ENCODE data around the gene HCN1.
"Not testable (repeated sequence)": the region's sequence is repeated elsewhere in the genome, so short reads cannot be mapped to it uniquely, and the experiment has no call there.

Gene HCN1

GRCh38 chr5:45609661-45610060 is 86.5 kb downstream of the HCN1 start:
- no peak for DNase-seq

DNA sequence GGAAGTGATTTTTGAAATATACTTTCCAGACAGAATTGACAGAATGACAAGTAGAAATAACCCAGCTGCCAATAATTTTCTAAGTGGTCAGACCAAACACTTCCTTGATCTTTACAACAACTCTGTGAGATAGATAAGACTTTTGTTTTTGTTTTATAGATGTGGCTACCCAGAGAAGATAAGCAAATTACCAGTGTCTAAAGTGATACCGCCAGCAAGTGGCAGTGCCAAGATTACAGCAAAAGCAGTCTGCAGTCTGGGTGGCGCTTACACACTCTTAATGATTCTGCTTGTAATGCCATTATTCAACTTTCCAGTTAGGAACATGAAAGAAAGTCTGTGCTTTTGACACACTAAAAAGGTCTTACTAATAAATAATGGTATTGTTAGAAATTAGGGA is 92.1 kb downstream of the HCN1 start:
- no peak for DNase-seq

GRCh38 chr5:45601424-45601823 is 94.8 kb downstream of the HCN1 start:
- no peak for DNase-seq

- no peak for DNase-seq
These were observed 99.9 kb downstream of the HCN1 start for GRCh38 chr5:45596320-45596719.

DNA sequence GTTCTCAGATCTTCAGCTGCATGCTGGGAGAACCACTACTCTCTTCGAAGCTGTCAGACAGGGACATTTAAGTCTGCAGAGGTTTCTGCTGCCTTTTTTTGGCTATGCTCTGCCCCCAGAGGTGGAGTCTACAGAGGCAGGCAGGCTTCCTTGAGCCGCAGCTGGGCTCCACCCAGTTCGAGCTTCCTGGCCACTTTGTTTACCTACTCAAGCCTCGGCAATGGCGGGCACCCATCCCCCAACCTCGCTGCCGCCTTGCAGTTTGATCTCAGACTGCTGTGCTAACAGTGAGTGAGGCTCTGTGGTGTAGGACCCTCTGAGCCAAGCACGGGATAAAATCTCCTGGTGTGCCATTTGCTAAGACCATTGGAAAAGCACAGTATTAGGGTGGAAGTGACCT is 110.2 kb downstream of the HCN1 start:
- DNase-seq, result not testable (repeated sequence)

GRCh38 chr5:45578270-45578669 is 117.9 kb downstream of the HCN1 start:
- no peak for DNase-seq

GRCh38 chr5:45568813-45569212 is 127.4 kb downstream of the HCN1 start:
- DNase-seq, result no peak

GRCh38 chr5:45542421-45542820 is 153.8 kb downstream of the HCN1 start:
- no peak for DNase-seq

- DNase-seq, result no peak
These were observed 162.5 kb downstream of the HCN1 start for GRCh38 chr5:45533663-45534062.

GRCh38 chr5:45532826-45533624 is 163.2 kb downstream of the HCN1 start:
- no peak for DNase-seq

DNA sequence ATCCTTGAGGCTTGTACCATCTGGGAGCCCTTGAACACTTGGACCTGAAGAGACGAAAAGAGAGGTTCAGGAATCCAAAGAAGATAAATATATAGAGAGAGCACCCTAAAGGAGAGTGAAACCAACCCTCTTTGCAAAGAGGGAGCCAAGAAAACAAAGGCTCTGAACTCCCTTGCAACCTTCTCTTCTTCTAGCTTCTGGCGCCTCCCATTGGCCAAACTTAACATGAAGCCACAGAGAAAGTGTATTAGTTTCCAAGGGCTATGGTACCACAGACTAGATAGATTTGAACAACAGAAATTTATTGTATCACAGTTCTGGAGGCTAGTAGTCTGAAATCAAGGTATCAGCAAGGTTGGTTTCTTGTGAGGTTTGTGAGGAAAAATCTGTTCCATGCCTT is 175.1 kb downstream of the HCN1 start:
- peak; percentile 8 for DNase-seq

- DNase-seq, result no peak
These were observed 183.7 kb downstream of the HCN1 start for GRCh38 chr5:45512521-45512920.

DNA sequence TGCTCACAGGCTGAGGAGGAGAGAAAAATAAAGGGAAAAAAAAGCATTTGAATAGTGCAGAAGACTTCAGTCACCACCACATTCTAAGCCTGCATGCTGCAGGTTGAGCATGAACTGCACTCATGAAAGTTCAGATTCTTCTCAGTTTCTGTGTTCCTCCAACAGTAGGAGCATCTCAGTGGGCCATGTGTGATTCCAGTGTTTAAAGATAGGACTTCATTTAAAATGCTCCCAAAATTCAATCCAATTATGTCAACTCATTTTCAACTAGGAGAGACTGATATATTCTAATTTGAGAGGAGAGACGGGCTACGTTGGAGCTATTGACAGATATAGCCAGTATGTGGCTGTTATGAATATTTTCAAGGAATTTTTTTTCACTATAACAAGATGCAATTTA is 186.8 kb downstream of the HCN1 start:
- no peak for DNase-seq

DNA sequence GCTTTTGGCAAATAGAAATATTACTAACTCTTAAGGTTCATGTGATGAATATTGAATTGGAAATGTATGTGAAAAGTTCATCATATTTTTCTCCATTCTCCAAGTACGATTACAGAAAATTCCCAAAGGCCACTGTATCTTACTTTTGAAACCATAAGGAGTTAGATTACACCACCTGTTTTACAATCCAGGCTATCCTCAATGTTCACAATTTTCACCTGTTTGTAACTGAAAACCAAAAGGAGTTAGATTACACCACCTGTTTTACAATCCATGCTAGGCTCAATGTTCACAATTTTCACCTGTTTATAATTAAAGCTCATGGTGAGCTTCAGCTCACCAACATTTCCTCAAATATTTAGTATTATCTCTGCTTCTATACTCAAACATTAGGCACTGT is 188.0 kb downstream of the HCN1 start:
- DNase-seq, result no peak

DNA sequence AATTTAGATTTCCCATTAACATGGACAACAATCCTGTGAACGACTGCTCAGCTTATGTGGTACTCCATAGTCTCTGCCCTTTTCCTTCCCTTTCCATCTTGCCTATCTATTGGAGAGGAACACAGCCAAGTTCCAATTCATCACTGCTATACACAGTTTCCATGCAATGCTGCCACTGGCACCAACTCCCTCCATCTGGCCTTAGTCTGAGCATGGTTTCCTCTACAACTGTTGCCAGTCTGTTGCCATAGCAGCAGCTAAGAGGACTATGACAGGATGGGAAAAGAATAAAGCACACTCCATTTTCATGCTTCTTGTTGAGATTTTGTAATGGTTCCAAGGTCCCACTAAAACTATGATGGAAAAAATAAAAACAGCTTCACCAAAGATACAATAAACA is 189.0 kb downstream of the HCN1 start:
- DNase-seq, result no peak

DNA sequence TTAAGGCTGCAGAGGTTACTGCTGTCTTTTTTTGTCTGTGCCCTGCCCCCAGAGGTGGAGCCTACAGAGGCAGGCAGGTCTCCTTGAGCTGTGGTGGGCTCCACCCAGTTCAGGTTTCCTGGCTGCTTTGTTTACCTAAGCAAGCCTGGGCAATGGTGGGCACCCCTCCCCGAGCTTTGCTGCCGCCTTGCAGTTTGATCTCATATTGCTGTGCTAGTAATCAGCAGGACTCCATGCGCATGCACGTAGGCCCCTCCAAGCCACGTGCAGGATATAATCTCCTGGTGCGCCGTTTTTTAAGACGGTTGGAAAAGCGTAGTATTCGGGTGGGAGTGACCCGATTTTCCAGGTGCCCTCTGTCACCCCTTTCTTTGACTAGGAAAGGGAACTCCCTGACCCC is 197.2 kb downstream of the HCN1 start:
- DNase-seq, result not testable (repeated sequence)

DNA sequence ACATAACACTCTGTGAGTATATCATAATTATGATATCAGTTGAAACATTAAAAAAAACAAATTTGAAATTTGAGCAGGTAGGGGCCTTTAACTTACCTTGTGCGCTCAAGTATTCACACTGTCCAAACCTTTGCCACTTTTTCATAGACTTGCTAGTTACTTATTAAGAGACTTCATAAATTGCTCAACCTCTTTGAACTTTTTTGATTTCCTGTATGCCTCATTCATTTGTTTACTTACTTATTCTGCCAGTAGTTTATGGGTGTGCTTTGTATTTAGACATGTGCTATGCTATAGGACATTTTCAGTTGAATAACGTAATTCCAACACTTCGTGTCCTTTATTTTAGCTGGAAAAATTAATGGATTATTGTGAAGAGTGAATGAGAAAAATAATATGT is 204.8 kb downstream of the HCN1 start:
- no peak for DNase-seq

GRCh38 chr5:45484781-45485180 is 211.4 kb downstream of the HCN1 start:
- DNase-seq, result no peak

- DNase-seq, result no peak
These were observed 242.1 kb downstream of the HCN1 start for GRCh38 chr5:45454114-45454513.

DNA sequence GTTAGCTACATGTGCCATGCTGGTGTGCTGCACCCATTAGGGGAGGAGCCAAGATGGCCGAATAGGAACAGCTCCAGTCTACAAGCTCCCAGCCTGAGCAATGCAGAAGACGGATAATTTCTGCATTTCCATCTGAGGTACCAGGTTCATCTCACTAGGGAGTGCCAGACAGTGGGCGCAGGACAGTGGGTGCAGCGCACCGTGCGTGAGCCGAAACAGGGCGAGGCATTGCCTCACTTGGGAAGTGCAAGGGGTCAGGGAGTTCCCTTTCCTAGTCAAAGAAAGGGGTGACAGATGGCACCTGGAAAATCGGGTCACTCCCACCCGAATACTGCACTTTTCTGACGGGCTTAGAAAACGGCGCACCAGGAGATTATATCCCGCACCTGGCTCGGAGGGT is 251.3 kb downstream of the HCN1 start:
- DNase-seq, result not testable (repeated sequence)

DNA sequence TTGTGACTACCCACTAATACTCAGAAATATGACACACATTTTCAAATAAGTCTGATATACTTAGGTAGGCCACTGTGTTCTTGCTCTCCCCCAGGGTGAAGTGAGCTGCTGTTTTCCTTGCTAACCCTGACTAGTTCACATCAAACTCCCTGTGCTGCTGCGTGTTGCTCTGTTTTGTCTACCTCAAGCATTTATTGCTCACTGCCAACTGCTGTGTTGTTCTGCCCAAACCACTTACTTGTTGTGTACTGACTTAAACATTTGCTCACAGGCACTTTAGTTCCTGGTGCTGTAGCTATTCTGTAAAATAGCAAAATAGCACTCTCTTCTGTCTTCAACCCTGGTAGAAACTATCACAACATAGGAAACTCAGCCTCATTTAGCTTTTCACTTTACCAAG is 255.7 kb downstream of the HCN1 start:
- no peak for DNase-seq

DNA sequence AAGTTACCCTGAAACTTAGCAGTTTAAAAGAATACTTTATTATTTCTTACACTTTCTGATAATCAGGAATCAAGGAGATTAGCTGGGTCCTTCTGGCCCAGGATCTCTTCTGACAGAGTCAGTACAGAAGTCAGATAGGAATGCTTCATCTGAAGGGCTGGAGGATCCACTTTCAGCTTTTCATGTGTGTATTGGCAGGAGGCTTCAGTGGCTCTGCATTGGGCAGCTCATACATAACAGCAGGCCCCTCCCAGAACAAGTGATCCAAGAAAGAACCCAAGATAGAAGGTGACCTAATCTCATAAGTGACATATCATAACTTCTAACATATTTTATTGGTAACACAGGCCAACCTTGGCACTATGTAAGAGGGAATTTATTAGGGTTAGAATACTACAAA is 258.4 kb downstream of the HCN1 start:
- DNase-seq, result no peak

- DNase-seq, result no peak
These were observed 278.7 kb downstream of the HCN1 start for GRCh38 chr5:45417285-45417998.

Measured in fibroblast of skin of right quadriceps (primary cell).